PFSK-1 (cell line): ENCODE results near the gene MATN3.

Experiments
- FOXP2 ChIP-seq: optimal IDR thresholded peaks from 2 replicates; pipeline ENCODE3; 2011; ENCODE audit warnings: borderline replicate concordance, control low read depth, inconsistent platforms; ENCODE audit not compliant: insufficient read depth; ENCODE audit errors: extremely low read length, extremely low read depth
- POLR2AphosphoS5 ChIP-seq: IDR thresholded peaks from 2 replicates; pipeline ENCODE4 v1.6.1; 2012; ENCODE audit warnings: low read depth, mild to moderate bottlenecking, control low read depth, low read length, moderate library complexity
- REST ChIP-seq, 2 experiments: IDR thresholded peaks; 2 replicates each; pipeline versions ENCODE4 v1.6.1 to v1.8.0; 2011 to 2012; ENCODE audit warnings: low read depth in 2 of 2, low read length in 2 of 2, control low read depth in 1 of 2, inconsistent platforms in 1 of 2, mild to moderate bottlenecking in 1 of 2, moderate library complexity in 1 of 2; ENCODE audit not compliant: insufficient read depth in 1 of 2
- SIN3A ChIP-seq: IDR thresholded peaks from 2 replicates; pipeline ENCODE4 v1.6.1; 2012; ENCODE audit warnings: mild to moderate bottlenecking, low read length, moderate library complexity, borderline replicate concordance; ENCODE audit not compliant: insufficient read depth
- TAF1 ChIP-seq: IDR thresholded peaks from 2 replicates; pipeline ENCODE4 v1.6.1; 2012; ENCODE audit warnings: low read length, control low read depth, borderline replicate concordance; ENCODE audit not compliant: insufficient read depth

Gene MATN3

GRCh38 chr2:19979932-19980331, 32.5 kb downstream of the MATN3 start:
- TF ChIP-seq POLR2AphosphoS5 (no peak), REST (IDR thresholded peaks at IDR 0.05; ENCODE audit: insufficient read depth in 1 of 2, low read depth in 2 of 2, low read length in 2 of 2) (no peak), SIN3A (no peak), TAF1 (no peak), FOXP2 (no peak)

- TF ChIP-seq FOXP2, result no peak
- TF ChIP-seq POLR2AphosphoS5, result no peak
- TF ChIP-seq TAF1, result no peak
- no peak for TF ChIP-seq SIN3A
- TF ChIP-seq REST (IDR thresholded peaks at IDR 0.05; ENCODE audit: insufficient read depth in 1 of 2, low read depth in 2 of 2, low read length in 2 of 2), result no peak
Observed at GRCh38 chr2:19973466-19973865, 39.0 kb downstream of the MATN3 start.

GRCh38 chr2:19971691-19972090, 40.8 kb downstream of the MATN3 start:
- TF ChIP-seq TAF1, result no peak
- no peak for TF ChIP-seq REST (IDR thresholded peaks at IDR 0.05; ENCODE audit: insufficient read depth in 1 of 2, low read depth in 2 of 2, low read length in 2 of 2)
- no peak for TF ChIP-seq POLR2AphosphoS5
- TF ChIP-seq SIN3A, result no peak
- no peak for TF ChIP-seq FOXP2

- TF ChIP-seq REST (IDR thresholded peaks at IDR 0.05; ENCODE audit: insufficient read depth in 1 of 2, low read depth in 2 of 2, low read length in 2 of 2) (no peak), TAF1 (no peak), FOXP2 (no peak), SIN3A (no peak), POLR2AphosphoS5 (no peak)
Observed at GRCh38 chr2:19963386-19963785, 49.1 kb downstream of the MATN3 start.
